H1 (cell line): ENCODE measurements around the gene TBC1D22A. TPM values are rescaled to one million over a fixed set of nuclear protein-coding genes. Genes with fewer than 3 reads are reported as not detected.

Experiments
- CTCF ChIA-PET: fragments of 300-600 bp; sonication (Branson Sonifier 250); formaldehyde crosslinking; loops from one replicate; lab custom pipeline; 2021; ENCODE audit not compliant: partially characterized antibody; lab: Charles Lee
- POLR2A ChIA-PET: fragments of 300-600 bp; sonication (Branson Sonifier 250); formaldehyde crosslinking; loops from one replicate; lab custom pipeline; 2021; ENCODE audit warnings: inconsistent platforms; ENCODE audit not compliant: partially characterized antibody; lab: Charles Lee
- DNase-seq, 2 experiments: peaks; one replicate each; pipeline versions ENCODE4 v3.0.0 to v3.0.0-alpha.2; 2010 to 2022; ENCODE audit warnings: low spot score in 2 of 2, low read depth in 1 of 2, mixed read lengths in 1 of 2
- FAIRE-seq: peaks from 2 replicates; lab custom pipeline; 2011; peaks lifted over from hg19 to GRCh38; lab: Jason Lieb, UNC
- H2AFZ ChIP-seq: 2 replicates; pipeline ENCODE4 v1.8.1; 2012; ENCODE audit warnings: low read length, inconsistent platforms
- H2AK5ac ChIP-seq: 2 replicates; pipeline ENCODE4 v1.6.1; 2013; ENCODE audit warnings: low read depth, low read length
- H2BK120ac ChIP-seq: replicated peaks from 2 replicates; pipeline ENCODE3; 2013; ENCODE audit warnings: low read depth, low read length, inconsistent platforms
- H2BK12ac ChIP-seq: 2 replicates; pipeline ENCODE4 v1.6.1; 2013; ENCODE audit warnings: low read depth, low read length
- H2BK15ac ChIP-seq: 2 replicates; pipeline ENCODE4 v1.6.1; 2013; ENCODE audit warnings: low read length
- H2BK20ac ChIP-seq: 2 replicates; pipeline ENCODE4 v1.6.1; 2013; ENCODE audit warnings: low read length
- H2BK5ac ChIP-seq: 2 replicates; pipeline ENCODE4 v1.6.1; 2013; ENCODE audit warnings: low read depth, low read length
- H3K14ac ChIP-seq: 2 replicates; pipeline ENCODE4 v1.6.1; 2013; ENCODE audit warnings: inconsistent platforms; ENCODE audit not compliant: insufficient read length
- H3K18ac ChIP-seq: 2 replicates; pipeline ENCODE4 v1.6.1; 2013; ENCODE audit warnings: low read length; ENCODE audit errors: extremely low read depth
- H3K23ac ChIP-seq: 2 replicates; pipeline ENCODE4 v1.6.1; 2013; ENCODE audit warnings: inconsistent platforms; ENCODE audit not compliant: insufficient read length
- H3K23me2 ChIP-seq: 2 replicates; pipeline ENCODE4 v1.6.1; 2013; ENCODE audit warnings: low read depth, low read length
- H3K27ac ChIP-seq: 2 replicates; pipeline ENCODE4 v1.6.1; 2011; ENCODE audit warnings: low read depth, low read length, inconsistent platforms
- H3K27me3 ChIP-seq, 4 experiments: replicated peaks in 1 of 4; 1 replicate in 1 of 4; 2 replicates in 3 of 4; pipeline versions ENCODE4 v1.6.1 to v1.8.1; 2011 to 2013; ENCODE audit warnings: low read length in 3 of 4, mild to moderate bottlenecking in 3 of 4, inconsistent platforms in 2 of 4, mixed read lengths in 2 of 4, moderate library complexity in 1 of 4; ENCODE audit not compliant: control insufficient read depth in 3 of 4, insufficient read depth in 3 of 4; ENCODE audit errors: extremely low read depth in 1 of 4
- H3K36me3 ChIP-seq, 4 experiments: 2 replicates each; pipeline versions ENCODE4 v1.6.1 to v1.8.1; 2011 to 2013; ENCODE audit warnings: mild to moderate bottlenecking in 4 of 4, low read length in 3 of 4, moderate library complexity in 2 of 4, control low read depth in 1 of 4, inconsistent platforms in 1 of 4; ENCODE audit not compliant: insufficient read depth in 4 of 4, control insufficient read depth in 2 of 4
- H3K4ac ChIP-seq: replicated peaks from 2 replicates; pipeline ENCODE3; 2013; ENCODE audit warnings: low read length, low read depth, mixed read lengths, inconsistent platforms; ENCODE audit not compliant: insufficient read length
- H3K4me1 ChIP-seq, 4 experiments: replicated peaks in 1 of 4; 1 replicate in 1 of 4; 2 replicates in 3 of 4; pipeline versions ENCODE4 v1.6.1 to v1.8.1; 2011 to 2013; ENCODE audit warnings: low read length in 3 of 4, inconsistent platforms in 2 of 4, mixed read lengths in 1 of 4; ENCODE audit not compliant: insufficient read depth in 4 of 4, control insufficient read depth in 3 of 4
- H3K4me2 ChIP-seq, 2 experiments: 2 replicates each; pipeline versions ENCODE4 v1.6.1 to v1.8.1; 2011 to 2013; ENCODE audit warnings: low read depth in 2 of 2, low read length in 2 of 2, control low read depth in 1 of 2, inconsistent platforms in 1 of 2, mild to moderate bottlenecking in 1 of 2; ENCODE audit not compliant: insufficient read depth in 1 of 2
- H3K4me3 ChIP-seq, 4 experiments: fragments of 200-600, 300-600 bp in 1 of 4; sonication (generic), shearing (Covaris generic), sonication (Bioruptor Twin) in 1 of 4; 2 replicates each; pipeline versions ENCODE4 v1.5.1 to v1.8.1; 2011 to 2016; ENCODE audit warnings: low read length in 4 of 4, low read depth in 3 of 4, control low read depth in 2 of 4, inconsistent platforms in 2 of 4, mild to moderate bottlenecking in 2 of 4, mixed read lengths in 1 of 4, moderate library complexity in 1 of 4; ENCODE audit not compliant: insufficient read depth in 2 of 4; ENCODE audit errors: extremely low read depth in 1 of 4
- H3K56ac ChIP-seq: replicated peaks from 2 replicates; pipeline ENCODE3; 2013; ENCODE audit warnings: low read depth, mild to moderate bottlenecking, mixed read lengths, low read length, inconsistent platforms; ENCODE audit not compliant: insufficient read length
- H3K79me1 ChIP-seq: 2 replicates; pipeline ENCODE4 v1.6.1; 2013; ENCODE audit warnings: low read depth, low read length, control low read depth
- H3K79me2 ChIP-seq, 2 experiments: 2 replicates each; pipeline versions ENCODE4 v1.6.1 to v1.8.1; 2012 to 2013; ENCODE audit warnings: low read length in 2 of 2, mild to moderate bottlenecking in 2 of 2, inconsistent platforms in 1 of 2; ENCODE audit not compliant: insufficient read depth in 2 of 2, control insufficient read depth in 1 of 2
- H3K9ac ChIP-seq, 4 experiments: replicated peaks in 1 of 4; 1 replicate in 1 of 4; 2 replicates in 3 of 4; pipeline versions ENCODE4 v1.6.1 to v1.8.1; 2011 to 2013; ENCODE audit warnings: low read depth in 3 of 4, low read length in 3 of 4, control low read depth in 2 of 4, mild to moderate bottlenecking in 2 of 4, moderate library complexity in 2 of 4, inconsistent platforms in 1 of 4; ENCODE audit errors: extremely low read depth in 1 of 4
- H3K9me3 ChIP-seq, 2 experiments: 2 replicates each; pipeline versions ENCODE4 v1.6.1 to v1.8.1; 2012 to 2013; ENCODE audit warnings: mild to moderate bottlenecking in 2 of 2, moderate library complexity in 2 of 2, control low read depth in 1 of 2, inconsistent platforms in 1 of 2, low read depth in 1 of 2, low read length in 1 of 2, mixed read lengths in 1 of 2; ENCODE audit not compliant: insufficient read depth in 2 of 2
- H4K20me1 ChIP-seq, 2 experiments: replicated peaks in 1 of 2; 2 replicates each; pipeline versions ENCODE3 to v1.8.1; 2011 to 2013; ENCODE audit warnings: inconsistent platforms in 2 of 2, low read length in 2 of 2, mild to moderate bottlenecking in 1 of 2; ENCODE audit not compliant: insufficient read depth in 2 of 2, control insufficient read depth in 1 of 2
- H4K5ac ChIP-seq: 2 replicates; pipeline ENCODE4 v1.6.1; 2013; ENCODE audit warnings: low read length, low read depth, mixed read lengths, inconsistent platforms; ENCODE audit not compliant: insufficient read length
- H4K8ac ChIP-seq: 2 replicates; pipeline ENCODE4 v1.8.0; 2013; ENCODE audit warnings: mild to moderate bottlenecking, moderate library complexity, low read length, inconsistent platforms; ENCODE audit not compliant: insufficient read depth; ENCODE audit errors: extremely low read depth
- H4K91ac ChIP-seq: replicated peaks from 2 replicates; pipeline ENCODE3; 2013; ENCODE audit warnings: low read length, mixed read lengths, inconsistent platforms; ENCODE audit not compliant: insufficient read length
- BRCA1 ChIP-seq: IDR thresholded peaks from 2 replicates; pipeline ENCODE4 v1.6.1; 2012; ENCODE audit warnings: low read depth, low read length, improper control_type of control experiment
- CREB1 ChIP-seq: IDR thresholded peaks from 2 replicates; pipeline ENCODE4 v1.6.1; 2012; ENCODE audit warnings: inconsistent platforms
- SP1 ChIP-seq: IDR thresholded peaks from 2 replicates; pipeline ENCODE4 v1.6.1; 2011; ENCODE audit warnings: low read depth, low read length
- ZNF274 ChIP-seq: IDR thresholded peaks from 2 replicates; pipeline ENCODE4 v1.7.0; 2012; ENCODE audit warnings: low read length, borderline replicate concordance; ENCODE audit errors: extremely low read depth
- WGBS, 2 experiments: shearing (Covaris generic) in 1 of 2; methylation state at CpG; one replicate each; pipeline versions ENCODE4 v1.1.6 to v1.1.7; 2013 to 2015; ENCODE audit warnings: low lambda C conversion rate in 2 of 2, mixed read lengths in 2 of 2, inconsistent platforms in 1 of 2, low coverage in 1 of 2, missing lambda C conversion rate in 1 of 2; ENCODE audit not compliant: insufficient replicate concordance in 2 of 2, insufficient coverage in 1 of 2, insufficient read length in 1 of 2; ENCODE audit errors: extremely low coverage in 1 of 2, missing lambda C conversion rate in 1 of 2; 5-methylcytosine and 5-hydroxymethylcytosine counted together
- polyA plus RNA-seq, 7 experiments: library from polyadenylated mRNA; depleted of rRNA in 3 of 7; stranded (reverse) in 5 of 7; unstranded in 2 of 7; fragments of >200 nt in 5 of 7; fragments of 200-250 nt in 2 of 7; gene quantifications; 1 replicate in 5 of 7; 2 replicates in 1 of 7; 4 replicates in 1 of 7; pipeline versions ENCODE4 v1.2.1 to v1.2.3, GENCODE V29; 2011 to 2013; ENCODE audit warnings: missing spikeins in 2 of 7, mixed read lengths in 2 of 7
- total RNA-seq: library from RNA; stranded (reverse); fragmentation: NEBNext Ultra II Directional; extraction: Animal tissue kit (Norgen Biotek cat#: 25700); gene quantifications from 2 replicates; pipeline ENCODE4 v1.2.1, GENCODE V29; 2021
- TF ChIP-seq, protein P1 (sequence below): IDR thresholded peaks from 2 replicates; pipeline ENCODE4 v1.6.1; 2012; ENCODE audit warnings: inconsistent platforms

Gene TBC1D22A
- total and polyA plus RNA-seq, 2 of the 8 experiments (the other 6 are each of a cell fraction or from before 2014, with no cell fraction given) = 11.9 to 18.4 TPM

DNA sequence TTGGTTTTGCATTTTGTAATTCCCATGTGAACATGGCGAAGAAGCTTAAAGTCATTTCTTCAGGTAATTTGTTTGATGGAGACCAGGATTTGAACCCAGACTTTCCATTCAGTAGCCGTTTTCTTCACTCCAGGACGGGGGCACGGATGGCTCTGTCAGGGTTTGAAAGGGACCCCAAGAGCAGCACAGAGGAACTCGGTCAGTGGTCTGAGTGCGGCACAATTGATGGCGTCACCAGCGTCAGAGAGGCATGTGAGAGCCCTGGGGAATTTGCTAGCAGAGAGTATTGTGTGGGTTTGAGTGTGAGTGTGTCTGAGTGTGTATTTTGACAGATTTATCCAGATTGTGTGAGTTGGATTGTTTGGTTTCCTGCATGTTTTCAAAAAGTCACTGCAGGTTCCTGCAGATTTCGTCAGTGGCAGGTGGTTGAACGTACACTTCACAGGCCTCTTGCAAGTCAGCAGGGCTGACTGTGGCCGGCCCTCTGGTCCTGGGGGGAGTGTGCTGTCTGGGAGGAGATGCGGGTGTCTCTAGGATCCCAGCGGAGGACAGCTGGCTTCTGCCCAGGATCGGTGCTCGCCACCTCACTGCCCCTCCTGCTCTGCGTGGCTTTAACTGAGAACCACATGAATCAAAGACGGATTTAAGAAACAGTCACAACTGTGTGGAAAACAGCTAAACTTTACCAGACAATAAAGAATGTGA lies 199.3 kb downstream of the TBC1D22A start:
- no peak for FAIRE-seq
- H3K27me3 ChIP-seq = no peaks in the 10 kb centered on the region
- H3K4me3 ChIP-seq = no peak overlapping the region
- TF ChIP-seq SP1 = no peak
- TF ChIP-seq BRCA1 = no peak
- TF ChIP-seq ZNF274 = no peak
- TF ChIP-seq CREB1 = no peak
- TF ChIP-seq, protein P1, sequence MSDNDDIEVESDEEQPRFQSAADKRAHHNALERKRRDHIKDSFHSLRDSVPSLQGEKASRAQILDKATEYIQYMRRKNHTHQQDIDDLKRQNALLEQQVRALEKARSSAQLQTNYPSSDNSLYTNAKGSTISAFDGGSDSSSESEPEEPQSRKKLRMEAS = no peak
- TF ChIP-seq, all 59 proteins: peak for 0
- no peak overlapping the region; the same call in 1 of the 2 replicates for H4K8ac ChIP-seq
- no peak overlapping the region for H3K23ac ChIP-seq
- H3K4ac ChIP-seq = no peak overlapping the region
- H2BK120ac ChIP-seq = no peak overlapping the region
- ChIA-PET CTCF (interaction anchor here (0.9 to 1.6 kb wide), 4 partner anchors 14 to 281 kb away, joined by 3 to 5 read pairs (median 4); no protein-coding TSS in a partner anchor), POLR2A (interaction anchor here (1.0 kb wide), 1 partner anchor 200 kb away, joined by 3 read pairs; the partner anchor contains the start of gene TBC1D22A)
- no peaks in the 10 kb centered on the region for H3K23me2 ChIP-seq
- H3K56ac ChIP-seq = no peak overlapping the region
- H2BK20ac ChIP-seq = no peak overlapping the region
- no peak overlapping the region for H2BK15ac ChIP-seq
- H3K4me2 ChIP-seq = no peak overlapping the region
- H4K20me1 ChIP-seq = peaks cover 0 to 3% of the 10 kb centered on the region in 2 experiments
- no peak overlapping the region for H2BK5ac ChIP-seq
- no peaks in the 10 kb centered on the region for H3K9me3 ChIP-seq
- H2BK12ac ChIP-seq = no peak overlapping the region
- WGBS, 2 experiments = 95% methylated on average over 17 of the region's 17 CpGs; no CpG with 5 or more reads in 1 of the 2 experiments
- H2AK5ac ChIP-seq = no peak overlapping the region
- H3K27ac ChIP-seq = no peak overlapping the region
- no peak overlapping the region for H4K91ac ChIP-seq
- no peak overlapping the region for H2AFZ ChIP-seq
- H3K18ac ChIP-seq = no peak overlapping the region
- H4K5ac ChIP-seq = no peak overlapping the region
- H3K79me1 ChIP-seq = no peaks in the 10 kb centered on the region
- no peak overlapping the region for H3K9ac ChIP-seq
- DNase-seq = no peak
- no peak overlapping the region for H3K14ac ChIP-seq
- no peaks in the 10 kb centered on the region for H3K79me2 ChIP-seq
- H3K36me3 ChIP-seq = no peaks in the 10 kb centered on the region
- H3K4me1 ChIP-seq = peaks cover 0 to 14% (median 6%) of the 10 kb centered on the region in 4 experiments; a peak in 6 of 7 replicates
